ENCODE results near the gene TIGAR.

TIGAR gene, protein sequence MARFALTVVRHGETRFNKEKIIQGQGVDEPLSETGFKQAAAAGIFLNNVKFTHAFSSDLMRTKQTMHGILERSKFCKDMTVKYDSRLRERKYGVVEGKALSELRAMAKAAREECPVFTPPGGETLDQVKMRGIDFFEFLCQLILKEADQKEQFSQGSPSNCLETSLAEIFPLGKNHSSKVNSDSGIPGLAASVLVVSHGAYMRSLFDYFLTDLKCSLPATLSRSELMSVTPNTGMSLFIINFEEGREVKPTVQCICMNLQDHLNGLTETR

DNA sequence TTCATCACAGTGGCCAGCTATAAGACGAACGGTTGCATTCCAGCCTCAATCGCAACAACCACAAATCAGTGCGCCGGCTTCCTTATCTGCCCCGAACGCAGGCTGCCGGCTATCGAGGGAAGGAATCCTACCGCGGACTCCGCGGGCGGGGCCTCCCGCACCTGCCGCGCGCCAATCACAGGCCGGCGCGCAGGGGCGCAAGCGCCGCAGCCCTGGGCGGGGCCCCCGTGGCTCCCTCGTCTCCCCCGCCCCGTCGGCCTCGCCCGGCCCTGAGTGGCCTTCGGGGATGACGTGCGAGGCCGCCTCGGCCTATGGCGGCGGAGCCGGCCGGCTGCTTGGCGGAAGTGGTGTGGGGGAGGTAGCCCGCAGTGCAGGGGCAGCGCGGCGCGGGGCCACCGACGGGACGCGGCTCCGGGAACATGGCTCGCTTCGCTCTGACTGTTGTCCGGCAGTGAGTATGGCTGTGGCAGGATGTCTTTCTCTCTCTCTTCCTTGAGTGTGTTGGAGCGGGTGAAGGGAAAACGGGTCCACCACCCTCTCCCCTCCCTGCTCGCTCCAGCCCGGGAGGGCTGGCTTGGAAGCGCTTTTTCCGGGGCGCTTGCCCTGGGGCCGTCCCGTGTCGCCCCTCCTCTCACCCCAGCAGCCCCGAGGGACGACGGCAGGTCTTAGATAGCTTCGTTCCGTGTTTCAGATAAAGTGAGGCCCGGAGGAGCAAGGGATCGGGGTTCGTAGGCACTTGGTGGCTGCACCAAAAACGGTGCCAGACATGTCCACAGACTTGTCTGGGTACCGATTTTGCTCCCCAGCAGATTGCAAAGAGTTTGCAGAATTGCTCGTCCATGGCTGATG lies at the start of gene TIGAR:
Gene TIGAR (plus strand): TSS at position 361 of the 849 bp plus-strand sequence. CDS start 59 bp downstream, at position 420.
- H3K9me3 Mint-ChIP-seq, result no peaks in the 10 kb centered on the region
- ATAC-seq (peak; percentile 98), DNase-seq (peak; percentile 93 to 94)
- peaks cover 38% of the 10 kb centered on the region for H3K4me1 Mint-ChIP-seq
- no peaks in the 10 kb centered on the region for H3K27me3 Mint-ChIP-seq
- peak within 1 kb of the TSS; percentile 91 to 98 for H3K27ac Mint-ChIP-seq
- H3K4me3 Mint-ChIP-seq, result peak within 1 kb of the TSS; percentile 92 to 94

DNA sequence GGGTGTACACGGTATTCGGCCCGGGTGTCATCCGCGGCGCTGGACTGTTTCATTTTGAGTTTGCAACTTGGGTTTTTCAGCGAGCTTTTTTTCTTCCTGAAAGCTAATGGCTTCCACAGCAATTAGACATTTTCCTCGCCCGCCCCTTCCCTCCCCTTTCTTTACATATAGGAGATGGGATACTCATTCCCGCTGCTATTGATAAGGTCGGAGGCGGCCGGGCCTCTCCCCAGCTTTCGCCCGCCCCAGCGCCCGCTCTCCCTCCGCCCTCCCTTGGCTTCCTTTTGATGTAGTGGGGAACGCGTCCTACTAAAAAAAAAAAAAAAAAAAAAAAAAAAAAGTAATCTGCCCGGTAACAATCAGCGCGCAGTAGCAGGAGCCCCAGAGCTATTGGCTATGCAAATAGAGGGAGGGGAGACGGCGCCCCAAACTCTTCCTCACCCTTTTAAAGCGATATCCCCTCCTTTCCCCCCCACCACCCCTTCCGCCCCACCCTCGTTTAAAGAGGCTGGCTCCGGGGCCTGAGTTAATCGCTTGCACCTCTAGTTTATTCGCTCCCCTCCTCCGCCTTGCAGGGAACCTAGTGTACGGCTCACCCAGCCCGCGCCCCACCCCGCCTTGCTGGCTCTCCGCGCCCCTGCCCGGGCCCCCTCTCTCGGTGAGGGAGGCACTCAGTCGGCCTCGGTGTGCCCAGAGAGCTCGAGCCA lies 49.1 kb upstream of the TIGAR start:
- peak overlapping the region; percentile 99 for H3K4me3 Mint-ChIP-seq
- H3K9me3 Mint-ChIP-seq, result no peaks in the 10 kb centered on the region
- H3K27ac Mint-ChIP-seq, result peak overlapping the region; percentile 98 to 100
- H3K27me3 Mint-ChIP-seq, result no peaks in the 10 kb centered on the region
- H3K4me1 Mint-ChIP-seq, result peaks cover 26% of the 10 kb centered on the region
- ATAC-seq (peak; percentile 66), DNase-seq (peak; percentile 94 to 96)

DNA sequence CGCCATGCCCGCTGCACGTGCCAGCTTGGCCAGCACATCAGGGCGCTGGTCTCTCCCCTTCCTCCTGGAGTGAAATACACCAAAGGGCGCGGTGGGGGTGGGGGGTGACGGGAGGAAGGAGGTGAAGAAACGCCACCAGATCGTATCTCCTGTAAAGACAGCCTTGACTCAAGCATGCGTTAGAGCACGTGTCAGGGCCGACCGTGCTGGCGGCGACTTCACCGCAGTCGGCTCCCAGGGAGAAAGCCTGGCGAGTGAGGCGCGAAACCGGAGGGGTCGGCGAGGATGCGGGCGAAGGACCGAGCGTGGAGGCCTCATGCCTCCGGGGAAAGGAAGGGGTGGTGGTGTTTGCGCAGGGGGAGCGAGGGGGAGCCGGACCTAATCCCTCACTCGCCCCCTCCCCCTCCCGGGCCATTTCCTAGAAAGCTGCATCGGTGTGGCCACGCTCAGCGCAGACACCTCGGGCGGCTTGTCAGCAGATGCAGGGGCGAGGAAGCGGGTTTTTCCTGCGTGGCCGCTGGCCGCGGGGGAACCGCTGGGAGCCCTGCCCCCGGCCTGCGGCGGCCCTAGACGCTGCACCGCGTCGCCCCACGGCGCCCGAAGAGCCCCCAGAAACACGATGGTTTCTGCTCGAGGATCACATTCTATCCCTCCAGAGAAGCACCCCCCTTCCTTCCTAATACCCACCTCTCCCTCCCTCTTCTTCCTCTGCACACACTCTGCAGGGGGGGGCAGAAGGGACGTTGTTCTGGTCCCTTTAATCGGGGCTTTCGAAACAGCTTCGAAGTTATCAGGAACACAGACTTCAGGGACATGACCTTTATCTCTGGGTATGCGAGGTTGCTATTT lies 48.4 kb upstream of the TIGAR start:
- peaks cover 27% of the 10 kb centered on the region for H3K4me1 Mint-ChIP-seq
- H3K4me3 Mint-ChIP-seq, result peak overlapping the region; percentile 99
- peak overlapping the region; percentile 97 to 100 for H3K27ac Mint-ChIP-seq
- peak; percentile 86 to 90 for DNase-seq
- H3K27me3 Mint-ChIP-seq, result no peaks in the 10 kb centered on the region
- peak; percentile 41 for ATAC-seq
- no peaks in the 10 kb centered on the region for H3K9me3 Mint-ChIP-seq

- peak overlapping the region; percentile 97 to 100 for H3K27ac Mint-ChIP-seq
- H3K4me3 Mint-ChIP-seq, result peak overlapping the region; percentile 99
- peak; percentile 2 for ATAC-seq
- peaks cover 27% of the 10 kb centered on the region for H3K4me1 Mint-ChIP-seq
- H3K9me3 Mint-ChIP-seq, result no peaks in the 10 kb centered on the region
- DNase-seq, result no peak
- no peaks in the 10 kb centered on the region for H3K27me3 Mint-ChIP-seq
These were observed 47.8 kb upstream of the TIGAR start for GRCh38 chr12:4273273-4273651.

GRCh38 chr12:4273652-4274395 lies 47.2 kb upstream of the TIGAR start, which contains the start of gene CCND2:
TSS of gene CCND2 (plus strand) at chr12:4273762. CDS start at chr12:4274041, 279 bp downstream.
- Mint-ChIP-seq H3K27ac (peak within 1 kb of the TSS; percentile 97 to 100), H3K27me3 (no peaks in the 10 kb centered on the region), H3K9me3 (no peaks in the 10 kb centered on the region), H3K4me3 (peak within 1 kb of the TSS; percentile 99), H3K4me1 (peaks cover 28% of the 10 kb centered on the region)
- peak; percentile 73 to 85 for DNase-seq
- ATAC-seq, result peak; percentile 37

GRCh38 chr12:4274396-4275015 lies 46.5 kb upstream of the TIGAR start:
- peak in 1 of 2 donors; percentile 34 for DNase-seq
- Mint-ChIP-seq H3K27me3 (no peaks in the 10 kb centered on the region), H3K4me3 (peak overlapping the region; percentile 99), H3K9me3 (no peaks in the 10 kb centered on the region), H3K27ac (peak overlapping the region; percentile 96 to 100), H3K4me1 (peaks cover 35% of the 10 kb centered on the region)
- no peak for ATAC-seq

DNA sequence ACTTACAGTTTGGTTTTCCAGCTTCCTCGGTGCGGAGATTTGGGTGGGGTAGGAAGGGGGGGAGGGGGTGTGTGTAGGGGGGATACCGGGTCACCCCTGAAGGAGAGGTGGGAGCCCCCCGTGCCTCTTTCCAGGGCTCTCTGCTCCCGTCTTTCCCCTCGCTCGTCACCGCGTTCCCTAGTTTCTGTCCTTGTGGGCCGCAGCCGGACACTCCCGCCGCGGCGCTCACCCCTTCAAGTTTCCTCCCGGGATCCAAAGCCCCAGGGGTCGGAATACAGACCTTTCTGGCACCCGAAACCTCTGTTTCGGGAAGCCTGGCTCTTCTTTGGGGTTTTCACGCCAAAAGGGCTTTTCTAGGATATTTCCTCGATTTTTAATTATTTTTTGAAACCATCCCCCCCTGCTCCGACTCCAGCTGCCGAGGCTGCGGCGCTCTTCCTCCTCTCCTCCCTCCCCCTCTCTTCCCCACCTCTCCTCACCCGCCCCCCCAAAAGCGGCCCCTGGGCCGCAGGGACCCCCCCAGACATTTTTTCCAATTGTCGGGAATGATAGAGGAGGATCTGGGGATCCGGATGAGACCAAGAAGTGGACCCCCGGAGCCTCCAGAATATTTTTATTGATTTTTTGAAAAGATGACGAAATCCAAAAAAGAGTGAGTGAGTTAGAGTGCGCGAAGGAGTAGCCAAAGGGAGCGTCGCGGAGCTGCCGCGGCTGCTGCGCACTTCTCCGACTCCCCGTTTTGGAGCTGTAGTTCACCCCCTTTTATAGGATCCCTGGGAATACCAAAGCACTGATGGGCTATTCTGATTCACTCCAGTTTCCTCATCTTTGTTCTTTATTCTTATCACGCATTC lies 45.8 kb upstream of the TIGAR start:
- peak in 1 of 2 donors; percentile 13 for DNase-seq
- peak overlapping the region; percentile 99 for H3K4me3 Mint-ChIP-seq
- no peaks in the 10 kb centered on the region for H3K27me3 Mint-ChIP-seq
- ATAC-seq, result no peak
- H3K4me1 Mint-ChIP-seq, result peaks cover 41% of the 10 kb centered on the region
- H3K9me3 Mint-ChIP-seq, result no peaks in the 10 kb centered on the region
- peak overlapping the region; percentile 96 to 100 for H3K27ac Mint-ChIP-seq

DNA sequence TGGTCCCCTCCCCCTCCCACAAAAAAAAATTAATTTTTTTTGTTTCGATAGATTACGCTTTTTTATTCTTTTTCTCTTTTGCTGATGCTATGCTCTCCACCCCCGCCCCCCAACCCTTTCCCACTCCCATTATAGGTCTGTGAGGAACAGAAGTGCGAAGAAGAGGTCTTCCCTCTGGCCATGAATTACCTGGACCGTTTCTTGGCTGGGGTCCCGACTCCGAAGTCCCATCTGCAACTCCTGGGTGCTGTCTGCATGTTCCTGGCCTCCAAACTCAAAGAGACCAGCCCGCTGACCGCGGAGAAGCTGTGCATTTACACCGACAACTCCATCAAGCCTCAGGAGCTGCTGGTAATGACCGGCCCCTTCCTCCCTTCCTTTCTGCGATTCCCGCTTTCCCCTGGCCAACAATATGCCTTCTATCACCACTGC lies 45.1 kb upstream of the TIGAR start:
- Mint-ChIP-seq H3K4me1 (peaks cover 48% of the 10 kb centered on the region), H3K4me3 (peak overlapping the region; percentile 99), H3K27ac (peak overlapping the region; percentile 96 to 100), H3K9me3 (no peaks in the 10 kb centered on the region), H3K27me3 (no peaks in the 10 kb centered on the region)
- ATAC-seq, result no peak
- DNase-seq, result no peak

- Mint-ChIP-seq H3K27ac (peak overlapping the region; percentile 96 to 100), H3K9me3 (no peaks in the 10 kb centered on the region), H3K4me1 (peaks cover 55% of the 10 kb centered on the region), H3K4me3 (peak overlapping the region; percentile 99), H3K27me3 (no peaks in the 10 kb centered on the region)
- DNase-seq (peak; percentile 85 to 93), ATAC-seq (peak; percentile 59)
These were observed 44.3 kb upstream of the TIGAR start for GRCh38 chr12:4276524-4277204.

- no peak for ATAC-seq
- Mint-ChIP-seq H3K9me3 (no peaks in the 10 kb centered on the region), H3K4me3 (peak overlapping the region; percentile 99), H3K27me3 (no peaks in the 10 kb centered on the region), H3K4me1 (peaks cover 61% of the 10 kb centered on the region), H3K27ac (peak overlapping the region; percentile 96 to 100)
- no peak for DNase-seq
These were observed 43.8 kb upstream of the TIGAR start for GRCh38 chr12:4277205-4277543.

- Mint-ChIP-seq H3K4me3 (peak overlapping the region; percentile 99), H3K27ac (peak overlapping the region; percentile 72 to 76), H3K27me3 (no peaks in the 10 kb centered on the region), H3K4me1 (peaks cover 67% of the 10 kb centered on the region), H3K9me3 (no peaks in the 10 kb centered on the region)
- ATAC-seq (no peak), DNase-seq (no peak)
These were observed 43.2 kb upstream of the TIGAR start for GRCh38 chr12:4277857-4278256.

DNA sequence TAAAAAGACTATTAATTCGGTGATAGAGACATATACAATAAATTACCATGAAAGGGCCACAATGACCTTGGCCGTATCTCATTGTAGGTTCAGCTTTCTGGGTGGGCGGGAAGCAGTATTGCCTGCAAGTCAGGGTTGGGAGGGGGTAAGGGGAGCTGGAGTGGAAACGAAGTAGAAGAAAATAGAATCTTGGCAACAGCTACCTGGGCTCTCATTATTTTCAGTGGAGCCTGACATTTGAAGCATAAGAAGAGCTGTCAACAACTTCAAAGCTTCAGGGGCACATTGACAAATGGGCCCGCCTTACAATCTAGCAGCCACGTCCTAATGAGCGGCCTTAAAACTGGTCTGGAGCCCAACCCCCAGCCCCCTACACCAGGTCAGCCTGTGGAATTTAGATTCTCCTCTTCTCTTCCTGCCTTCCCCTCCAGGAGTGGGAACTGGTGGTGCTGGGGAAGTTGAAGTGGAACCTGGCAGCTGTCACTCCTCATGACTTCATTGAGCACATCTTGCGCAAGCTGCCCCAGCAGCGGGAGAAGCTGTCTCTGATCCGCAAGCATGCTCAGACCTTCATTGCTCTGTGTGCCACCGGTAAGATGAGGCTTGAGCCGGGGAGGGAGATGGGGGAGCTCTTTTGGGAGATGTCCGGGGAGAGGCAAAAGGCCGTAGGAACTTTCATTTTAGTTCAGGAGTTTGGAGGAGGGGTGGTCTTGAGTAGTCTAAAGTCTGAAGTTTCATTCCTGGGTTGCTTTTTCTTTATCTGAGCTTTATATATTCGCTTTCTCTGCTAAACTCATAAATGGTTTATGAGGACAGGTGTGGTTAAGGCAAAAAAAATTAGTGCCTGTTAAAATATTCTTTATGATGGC lies 42.5 kb upstream of the TIGAR start:
- H3K27me3 Mint-ChIP-seq, result no peaks in the 10 kb centered on the region
- H3K9me3 Mint-ChIP-seq, result no peaks in the 10 kb centered on the region
- peaks cover 71% of the 10 kb centered on the region for H3K4me1 Mint-ChIP-seq
- peak overlapping the region; percentile 99 for H3K4me3 Mint-ChIP-seq
- H3K27ac Mint-ChIP-seq, result peak overlapping the region; percentile 55 to 85
- no peak for DNase-seq
- ATAC-seq, result no peak

All from stimulated activated naive CD8-positive, alpha-beta T cell treated with anti-CD3 and anti-CD28 coated beads, Interleukin-15, amount 100 ng/mL, for 72 hours (primary cell).